Neural progenitor cell (in vitro differentiated cells): ENCODE results near the gene UBE3D.

ENCODE experiments used
- EZH2 ChIP-seq: fragments of 200-600 bp; sonication (generic); IDR thresholded peaks from 2 replicates; pipeline ENCODE4 v1.6.1; 2017; ENCODE audit warnings: antibody characterized with exemption, mild to moderate bottlenecking, moderate library complexity
- EZH2phosphoT487 ChIP-seq: fragments of 200-600 bp; sonication (generic); IDR thresholded peaks from 2 replicates; pipeline ENCODE4 v1.6.1; 2017; ENCODE audit warnings: antibody characterized with exemption
- TF ChIP-seq, protein P1 (sequence below): fragments of 200-600 bp; sonication (generic); IDR thresholded peaks from 2 replicates; pipeline ENCODE4 v1.5.1; 2017; ENCODE audit warnings: antibody characterized with exemption, mild to moderate bottlenecking

DNA sequence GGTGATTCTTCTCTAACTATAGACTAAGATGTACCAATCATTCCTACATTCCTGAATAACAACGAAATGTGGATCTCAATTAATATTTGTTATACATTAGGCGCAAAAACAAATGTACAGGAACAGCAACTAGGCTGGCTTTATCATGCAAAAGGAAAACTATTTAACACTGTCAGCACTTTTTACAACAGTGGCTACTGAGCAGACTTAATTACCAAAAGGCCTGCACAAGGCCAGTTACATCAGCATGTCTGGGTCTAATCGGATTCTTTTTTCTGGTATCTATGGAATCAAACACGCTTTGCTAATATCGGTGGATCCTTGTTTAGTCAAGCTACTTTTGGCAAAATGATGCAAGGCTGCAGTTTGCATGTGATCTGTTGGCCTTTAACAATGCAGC, 176.5 kb downstream of the UBE3D start:
- TF ChIP-seq EZH2 (no peak), EZH2phosphoT487 (no peak)
- TF ChIP-seq, protein P1, sequence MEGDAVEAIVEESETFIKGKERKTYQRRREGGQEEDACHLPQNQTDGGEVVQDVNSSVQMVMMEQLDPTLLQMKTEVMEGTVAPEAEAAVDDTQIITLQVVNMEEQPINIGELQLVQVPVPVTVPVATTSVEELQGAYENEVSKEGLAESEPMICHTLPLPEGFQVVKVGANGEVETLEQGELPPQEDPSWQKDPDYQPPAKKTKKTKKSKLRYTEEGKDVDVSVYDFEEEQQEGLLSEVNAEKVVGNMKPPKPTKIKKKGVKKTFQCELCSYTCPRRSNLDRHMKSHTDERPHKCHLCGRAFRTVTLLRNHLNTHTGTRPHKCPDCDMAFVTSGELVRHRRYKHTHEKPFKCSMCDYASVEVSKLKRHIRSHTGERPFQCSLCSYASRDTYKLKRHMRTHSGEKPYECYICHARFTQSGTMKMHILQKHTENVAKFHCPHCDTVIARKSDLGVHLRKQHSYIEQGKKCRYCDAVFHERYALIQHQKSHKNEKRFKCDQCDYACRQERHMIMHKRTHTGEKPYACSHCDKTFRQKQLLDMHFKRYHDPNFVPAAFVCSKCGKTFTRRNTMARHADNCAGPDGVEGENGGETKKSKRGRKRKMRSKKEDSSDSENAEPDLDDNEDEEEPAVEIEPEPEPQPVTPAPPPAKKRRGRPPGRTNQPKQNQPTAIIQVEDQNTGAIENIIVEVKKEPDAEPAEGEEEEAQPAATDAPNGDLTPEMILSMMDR: no peak
